Activated effector memory CD4-positive, alpha-beta T cell treated with Interleukin-2 at 50 U/mL for 16 hours (primary cell): ENCODE data around the gene PRKCA.

Experiments
- DNase-seq: peaks from one replicate; pipeline ENCODE4 v3.0.0-alpha.2; 2020

The PRKCA gene

GRCh38 chr17:66525338-66525737 is 222.9 kb downstream of the PRKCA start:
- DNase-seq, result no peak

- no peak for DNase-seq
These were observed 224.4 kb downstream of the PRKCA start for GRCh38 chr17:66526827-66527226.

GRCh38 chr17:66527335-66527734 is 224.9 kb downstream of the PRKCA start:
- no peak for DNase-seq

GRCh38 chr17:66531851-66532295 is 229.5 kb downstream of the PRKCA start:
- DNase-seq, result no peak

GRCh38 chr17:66533572-66533971 is 231.2 kb downstream of the PRKCA start:
- DNase-seq, result no peak

- DNase-seq, result no peak
These were observed 231.6 kb downstream of the PRKCA start for GRCh38 chr17:66533986-66534385.

GRCh38 chr17:66535611-66536010 is 233.2 kb downstream of the PRKCA start:
- no peak for DNase-seq

GRCh38 chr17:66537502-66537901 is 235.1 kb downstream of the PRKCA start:
- DNase-seq, result no peak

GRCh38 chr17:66538776-66539175 is 236.4 kb downstream of the PRKCA start:
- DNase-seq, result no peak

GRCh38 chr17:66540131-66540781 is 237.8 kb downstream of the PRKCA start:
- DNase-seq, result no peak

GRCh38 chr17:66541461-66542128 is 239.2 kb downstream of the PRKCA start:
- no peak for DNase-seq

GRCh38 chr17:66542129-66542966 is 239.9 kb downstream of the PRKCA start:
- DNase-seq, result no peak

- DNase-seq, result no peak
These were observed 240.6 kb downstream of the PRKCA start for GRCh38 chr17:66542967-66543520.

GRCh38 chr17:66543526-66543925 is 241.1 kb downstream of the PRKCA start:
- no peak for DNase-seq

GRCh38 chr17:66545918-66546317 is 243.5 kb downstream of the PRKCA start:
- no peak for DNase-seq

GRCh38 chr17:66547151-66547865 is 244.9 kb downstream of the PRKCA start:
- DNase-seq, result no peak

GRCh38 chr17:66548158-66548557 is 245.7 kb downstream of the PRKCA start:
- peak; percentile 26 for DNase-seq

- no peak for DNase-seq
These were observed 246.4 kb downstream of the PRKCA start for GRCh38 chr17:66548659-66549310.

GRCh38 chr17:66549311-66549704 is 246.9 kb downstream of the PRKCA start:
- DNase-seq, result no peak

- no peak for DNase-seq
These were observed 247.4 kb downstream of the PRKCA start for GRCh38 chr17:66549731-66550207.

- DNase-seq, result no peak
These were observed 249.4 kb downstream of the PRKCA start for GRCh38 chr17:66551839-66552238.

- no peak for DNase-seq
These were observed 250.0 kb downstream of the PRKCA start for GRCh38 chr17:66552371-66552770.
